Rectal smooth muscle tissue (tissue), 1 donor: ENCODE results near the gene RARB.

ENCODE experiments used
- H3K27ac ChIP-seq: one replicate; pipeline ENCODE4 v1.7.0; 2013; ENCODE audit warnings: low read depth, low read length, inconsistent platforms
- H3K27me3 ChIP-seq: one replicate; pipeline ENCODE4 v1.7.0; 2013; ENCODE audit warnings: low read length; ENCODE audit not compliant: control insufficient read depth, insufficient read depth
- H3K36me3 ChIP-seq: one replicate; pipeline ENCODE4 v1.7.0; 2013; ENCODE audit warnings: low read length; ENCODE audit not compliant: control insufficient read depth, insufficient read depth
- H3K4me1 ChIP-seq: one replicate; pipeline ENCODE4 v1.7.0; 2013; ENCODE audit warnings: low read length; ENCODE audit not compliant: control insufficient read depth, insufficient read depth
- H3K4me3 ChIP-seq: one replicate; pipeline ENCODE4 v1.7.0; 2013; ENCODE audit warnings: low read length
- H3K9ac ChIP-seq: one replicate; pipeline ENCODE4 v1.7.0; 2013; ENCODE audit warnings: low read length

The RARB gene

GRCh38 chr3:25534007-25534406 lies 105.9 kb downstream of the RARB start:
- Histone ChIP-seq H3K9ac (no peak overlapping the region), H3K4me1 (no peaks in the 10 kb centered on the region), H3K27ac (no peak overlapping the region), H3K4me3 (no peak overlapping the region), H3K27me3 (no peaks in the 10 kb centered on the region), H3K36me3 (no peaks in the 10 kb centered on the region)

- no peak overlapping the region for H3K9ac ChIP-seq
- no peak overlapping the region for H3K4me3 ChIP-seq
- no peak overlapping the region for H3K27ac ChIP-seq
- H3K36me3 ChIP-seq = no peaks in the 10 kb centered on the region
- no peaks in the 10 kb centered on the region for H3K27me3 ChIP-seq
- H3K4me1 ChIP-seq = no peaks in the 10 kb centered on the region
Measured at GRCh38 chr3:25536521-25537391, 108.7 kb downstream of the RARB start.

- no peaks in the 10 kb centered on the region for H3K27me3 ChIP-seq
Measured at GRCh38 chr3:25537516-25537915, 109.5 kb downstream of the RARB start.

GRCh38 chr3:25540273-25540672 lies 112.2 kb downstream of the RARB start:
- H3K27ac ChIP-seq = no peak overlapping the region
- H3K9ac ChIP-seq = no peak overlapping the region
- no peaks in the 10 kb centered on the region for H3K4me1 ChIP-seq
- no peaks in the 10 kb centered on the region for H3K36me3 ChIP-seq
- H3K27me3 ChIP-seq = no peaks in the 10 kb centered on the region
- no peak overlapping the region for H3K4me3 ChIP-seq

More at GRCh38 chr3:25537516-25537915, 109.5 kb downstream of the RARB start:
- H3K4me1 ChIP-seq = no peaks in the 10 kb centered on the region
- no peak overlapping the region for H3K4me3 ChIP-seq
- no peak overlapping the region for H3K27ac ChIP-seq
- no peaks in the 10 kb centered on the region for H3K36me3 ChIP-seq
- no peak overlapping the region for H3K9ac ChIP-seq

GRCh38 chr3:25542492-25543039 lies 114.5 kb downstream of the RARB start:
- Histone ChIP-seq H3K4me1 (no peaks in the 10 kb centered on the region), H3K4me3 (no peak overlapping the region), H3K36me3 (no peaks in the 10 kb centered on the region), H3K27me3 (no peaks in the 10 kb centered on the region), H3K27ac (no peak overlapping the region), H3K9ac (no peak overlapping the region)

GRCh38 chr3:25547103-25547502 lies 119.0 kb downstream of the RARB start:
- no peak overlapping the region for H3K9ac ChIP-seq

GRCh38 chr3:25547943-25548674 lies 120.0 kb downstream of the RARB start:
- Histone ChIP-seq H3K36me3 (no peaks in the 10 kb centered on the region), H3K9ac (no peak overlapping the region), H3K27ac (no peak overlapping the region), H3K4me3 (no peak overlapping the region), H3K27me3 (no peaks in the 10 kb centered on the region), H3K4me1 (no peaks in the 10 kb centered on the region)

More at GRCh38 chr3:25547103-25547502, 119.0 kb downstream of the RARB start:
- no peaks in the 10 kb centered on the region for H3K4me1 ChIP-seq
- no peak overlapping the region for H3K27ac ChIP-seq
- H3K4me3 ChIP-seq = no peak overlapping the region
- H3K27me3 ChIP-seq = no peaks in the 10 kb centered on the region
- no peaks in the 10 kb centered on the region for H3K36me3 ChIP-seq

- H3K4me1 ChIP-seq = no peaks in the 10 kb centered on the region
- H3K4me3 ChIP-seq = no peak overlapping the region
- no peaks in the 10 kb centered on the region for H3K27me3 ChIP-seq
- H3K27ac ChIP-seq = no peak overlapping the region
- no peaks in the 10 kb centered on the region for H3K36me3 ChIP-seq
- no peak overlapping the region for H3K9ac ChIP-seq
Measured at GRCh38 chr3:25548836-25549235, 120.8 kb downstream of the RARB start.

- no peak overlapping the region for H3K9ac ChIP-seq
- H3K4me3 ChIP-seq = no peak overlapping the region
- H3K4me1 ChIP-seq = no peaks in the 10 kb centered on the region
- H3K36me3 ChIP-seq = no peaks in the 10 kb centered on the region
- no peak overlapping the region for H3K27ac ChIP-seq
- H3K27me3 ChIP-seq = no peaks in the 10 kb centered on the region
Measured at GRCh38 chr3:25552251-25552650, 124.2 kb downstream of the RARB start.

GRCh38 chr3:25554376-25554775 lies 126.3 kb downstream of the RARB start:
- Histone ChIP-seq H3K4me1 (no peaks in the 10 kb centered on the region), H3K36me3 (no peaks in the 10 kb centered on the region), H3K9ac (no peak overlapping the region), H3K4me3 (no peak overlapping the region), H3K27ac (no peak overlapping the region), H3K27me3 (no peaks in the 10 kb centered on the region)

GRCh38 chr3:25555695-25556437 lies 127.8 kb downstream of the RARB start:
- no peaks in the 10 kb centered on the region for H3K27me3 ChIP-seq
- H3K36me3 ChIP-seq = no peaks in the 10 kb centered on the region

GRCh38 chr3:25556447-25556846 lies 128.4 kb downstream of the RARB start:
- no peaks in the 10 kb centered on the region for H3K4me1 ChIP-seq
- no peaks in the 10 kb centered on the region for H3K36me3 ChIP-seq
- no peaks in the 10 kb centered on the region for H3K27me3 ChIP-seq
- no peak overlapping the region for H3K9ac ChIP-seq
- no peak overlapping the region for H3K27ac ChIP-seq
- no peak overlapping the region for H3K4me3 ChIP-seq

More at GRCh38 chr3:25555695-25556437, 127.8 kb downstream of the RARB start:
- no peak overlapping the region for H3K9ac ChIP-seq
- H3K4me1 ChIP-seq = no peaks in the 10 kb centered on the region
- no peak overlapping the region for H3K4me3 ChIP-seq
- H3K27ac ChIP-seq = no peak overlapping the region
